ENCODE measurements around the gene UBASH3B.

The UBASH3B gene

DNA sequence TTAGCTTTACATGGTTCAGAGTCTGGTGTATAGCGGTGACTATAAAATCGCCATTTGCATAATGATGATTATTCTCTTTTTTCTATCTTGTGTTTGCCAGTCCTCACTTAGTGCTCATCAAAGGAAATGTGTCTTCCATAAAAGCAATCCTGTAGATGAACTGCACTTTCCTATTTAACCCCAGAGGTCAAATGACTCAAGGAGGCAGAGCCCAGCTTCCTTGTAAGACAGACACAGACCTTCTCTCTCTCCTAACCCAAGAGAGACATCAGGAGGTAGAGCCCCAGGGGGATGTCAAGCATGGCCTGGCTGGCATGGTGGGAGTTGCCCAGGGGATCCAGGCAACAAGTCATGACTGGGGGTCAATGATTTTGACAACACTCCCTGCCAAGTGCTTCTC lies 135.9 kb downstream of the UBASH3B start:
- Histone ChIP-seq H3K4me3 (ENCODE audit: low read length, poor library complexity, severe bottlenecking) (no peak overlapping the region), H3K9me3 (ENCODE audit: insufficient read depth, low read depth, low read length) (no peaks in the 10 kb centered on the region), H3K9ac (ENCODE audit: low read depth, low read length, poor library complexity, severe bottlenecking) (no peak overlapping the region), H2AFZ (ENCODE audit: low read length) (no peak overlapping the region), H3K9me2 (replicated peaks; ENCODE audit: low read depth, low read length) (no peaks in the 10 kb centered on the region), H3K27me3 (ENCODE audit: insufficient read depth, low read length, poor library complexity, severe bottlenecking) (no peaks in the 10 kb centered on the region), H3K36me3 (ENCODE audit: insufficient read depth, low read length) (peaks cover 82% of the 10 kb centered on the region), H3K79me2 (ENCODE audit: insufficient read depth, low read length) (no peaks in the 10 kb centered on the region), H4K20me1 (ENCODE audit: insufficient read depth, low read length, poor library complexity, severe bottlenecking) (no peaks in the 10 kb centered on the region), H3K4me1 (ENCODE audit: insufficient read depth, low read length, poor library complexity, severe bottlenecking) (no peaks in the 10 kb centered on the region), H3F3A (ENCODE audit: low read depth) (no peaks in the 10 kb centered on the region), H3K4me2 (ENCODE audit: low read depth, low read length, poor library complexity, severe bottlenecking) (no peak overlapping the region)
- TF ChIP-seq, protein P1, sequence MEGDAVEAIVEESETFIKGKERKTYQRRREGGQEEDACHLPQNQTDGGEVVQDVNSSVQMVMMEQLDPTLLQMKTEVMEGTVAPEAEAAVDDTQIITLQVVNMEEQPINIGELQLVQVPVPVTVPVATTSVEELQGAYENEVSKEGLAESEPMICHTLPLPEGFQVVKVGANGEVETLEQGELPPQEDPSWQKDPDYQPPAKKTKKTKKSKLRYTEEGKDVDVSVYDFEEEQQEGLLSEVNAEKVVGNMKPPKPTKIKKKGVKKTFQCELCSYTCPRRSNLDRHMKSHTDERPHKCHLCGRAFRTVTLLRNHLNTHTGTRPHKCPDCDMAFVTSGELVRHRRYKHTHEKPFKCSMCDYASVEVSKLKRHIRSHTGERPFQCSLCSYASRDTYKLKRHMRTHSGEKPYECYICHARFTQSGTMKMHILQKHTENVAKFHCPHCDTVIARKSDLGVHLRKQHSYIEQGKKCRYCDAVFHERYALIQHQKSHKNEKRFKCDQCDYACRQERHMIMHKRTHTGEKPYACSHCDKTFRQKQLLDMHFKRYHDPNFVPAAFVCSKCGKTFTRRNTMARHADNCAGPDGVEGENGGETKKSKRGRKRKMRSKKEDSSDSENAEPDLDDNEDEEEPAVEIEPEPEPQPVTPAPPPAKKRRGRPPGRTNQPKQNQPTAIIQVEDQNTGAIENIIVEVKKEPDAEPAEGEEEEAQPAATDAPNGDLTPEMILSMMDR (conservative IDR thresholded peaks at IDR 0.05; ENCODE audit: low read length), result no peak
- no peak for TF ChIP-seq EZH2phosphoT487 (IDR thresholded peaks at IDR 0.05; ENCODE audit: borderline replicate concordance)

DNA sequence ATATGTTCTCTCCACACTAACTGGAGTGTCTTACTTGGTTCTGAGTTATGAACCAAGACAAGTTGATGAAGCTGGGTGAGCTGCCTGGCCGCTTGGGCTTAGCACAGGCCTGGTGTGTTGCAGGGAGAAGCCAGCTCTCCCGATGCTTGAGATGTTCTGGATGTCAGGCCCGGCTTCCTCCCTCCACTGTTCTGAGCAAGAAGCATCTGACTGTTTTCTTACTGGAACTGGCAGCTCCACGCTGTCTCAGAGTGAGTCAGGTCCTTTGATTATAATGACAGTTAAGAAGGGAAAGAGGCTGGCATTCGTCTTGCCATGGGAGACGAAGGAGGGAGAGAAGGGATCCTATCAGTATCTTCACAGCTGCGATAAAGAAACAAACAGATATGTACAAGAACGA lies 136.3 kb downstream of the UBASH3B start:
- no peak overlapping the region for H3K9ac ChIP-seq (ENCODE audit: low read depth, low read length, poor library complexity, severe bottlenecking)
- H3K36me3 ChIP-seq (ENCODE audit: insufficient read depth, low read length), result peaks cover 82% of the 10 kb centered on the region
- TF ChIP-seq EZH2phosphoT487 (IDR thresholded peaks at IDR 0.05; ENCODE audit: borderline replicate concordance), result no peak
- TF ChIP-seq, protein P1 (conservative IDR thresholded peaks at IDR 0.05; ENCODE audit: low read length), result no peak

DNA sequence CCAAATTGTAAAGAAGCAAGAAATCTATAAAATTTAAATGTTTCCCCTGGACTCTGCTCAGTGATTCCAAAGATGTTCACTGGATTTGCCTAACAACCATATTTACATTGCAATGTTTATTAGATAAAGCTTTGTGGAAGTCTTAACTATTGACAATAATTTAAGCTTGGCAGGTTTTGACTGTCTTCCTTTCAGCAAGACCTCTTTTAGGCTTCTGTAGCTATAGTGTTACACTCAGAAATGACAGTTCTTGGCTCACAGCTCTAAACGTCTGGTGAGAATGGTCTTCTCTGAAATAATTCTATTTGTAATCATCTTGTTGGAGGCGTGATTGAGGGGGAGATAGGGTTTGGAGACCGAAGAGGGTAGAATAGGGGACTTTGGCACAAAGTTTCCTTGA lies 138.0 kb downstream of the UBASH3B start:
- Histone ChIP-seq H3K9me3 (ENCODE audit: insufficient read depth, low read depth, low read length) (no peaks in the 10 kb centered on the region), H4K20me1 (ENCODE audit: insufficient read depth, low read length, poor library complexity, severe bottlenecking) (no peaks in the 10 kb centered on the region), H3K27me3 (ENCODE audit: insufficient read depth, low read length, poor library complexity, severe bottlenecking) (no peaks in the 10 kb centered on the region), H3K9me2 (replicated peaks; ENCODE audit: low read depth, low read length) (no peaks in the 10 kb centered on the region), H3K79me2 (ENCODE audit: insufficient read depth, low read length) (no peaks in the 10 kb centered on the region), H3K9ac (ENCODE audit: low read depth, low read length, poor library complexity, severe bottlenecking) (no peak overlapping the region), H3K4me3 (ENCODE audit: low read length, poor library complexity, severe bottlenecking) (no peak overlapping the region), H3K4me2 (ENCODE audit: low read depth, low read length, poor library complexity, severe bottlenecking) (no peak overlapping the region), H2AFZ (ENCODE audit: low read length) (no peak overlapping the region), H3K4me1 (ENCODE audit: insufficient read depth, low read length, poor library complexity, severe bottlenecking) (no peaks in the 10 kb centered on the region), H3F3A (ENCODE audit: low read depth) (no peaks in the 10 kb centered on the region), H3K36me3 (ENCODE audit: insufficient read depth, low read length) (peaks cover 83% of the 10 kb centered on the region)
- TF ChIP-seq EZH2phosphoT487 (IDR thresholded peaks at IDR 0.05; ENCODE audit: borderline replicate concordance), result no peak
- TF ChIP-seq, protein P1 (conservative IDR thresholded peaks at IDR 0.05; ENCODE audit: low read length), result no peak

More for the DNA sequence above, 136.3 kb downstream of the UBASH3B start:
- no peaks in the 10 kb centered on the region for H4K20me1 ChIP-seq (ENCODE audit: insufficient read depth, low read length, poor library complexity, severe bottlenecking)
- H3K4me3 ChIP-seq (ENCODE audit: low read length, poor library complexity, severe bottlenecking), result no peak overlapping the region
- H3F3A ChIP-seq (ENCODE audit: low read depth), result no peaks in the 10 kb centered on the region
- H3K4me1 ChIP-seq (ENCODE audit: insufficient read depth, low read length, poor library complexity, severe bottlenecking), result no peaks in the 10 kb centered on the region
- no peaks in the 10 kb centered on the region for H3K27me3 ChIP-seq (ENCODE audit: insufficient read depth, low read length, poor library complexity, severe bottlenecking)
- H3K9me2 ChIP-seq (replicated peaks; ENCODE audit: low read depth, low read length), result no peaks in the 10 kb centered on the region
- no peak overlapping the region for H3K4me2 ChIP-seq (ENCODE audit: low read depth, low read length, poor library complexity, severe bottlenecking)
- no peaks in the 10 kb centered on the region for H3K79me2 ChIP-seq (ENCODE audit: insufficient read depth, low read length)
- no peak overlapping the region for H2AFZ ChIP-seq (ENCODE audit: low read length)
- no peaks in the 10 kb centered on the region for H3K9me3 ChIP-seq (ENCODE audit: insufficient read depth, low read depth, low read length)
